H1 (cell line): ENCODE measurements around the gene ZNF683. TPM values are rescaled to one million over a fixed set of nuclear protein-coding genes. Genes with fewer than 3 reads are reported as not detected.

Experiments
- CTCF ChIA-PET: fragments of 300-600 bp; sonication (Branson Sonifier 250); formaldehyde crosslinking; loops from one replicate; lab custom pipeline; 2021; ENCODE audit not compliant: partially characterized antibody; lab: Charles Lee
- POLR2A ChIA-PET: fragments of 300-600 bp; sonication (Branson Sonifier 250); formaldehyde crosslinking; loops from one replicate; lab custom pipeline; 2021; ENCODE audit warnings: inconsistent platforms; ENCODE audit not compliant: partially characterized antibody; lab: Charles Lee
- DNase-seq, 2 experiments: peaks; one replicate each; pipeline versions ENCODE4 v3.0.0 to v3.0.0-alpha.2; 2010 to 2022; ENCODE audit warnings: low spot score in 2 of 2, low read depth in 1 of 2, mixed read lengths in 1 of 2
- FAIRE-seq: peaks from 2 replicates; lab custom pipeline; 2011; peaks lifted over from hg19 to GRCh38; lab: Jason Lieb, UNC
- H2AFZ ChIP-seq: 2 replicates; pipeline ENCODE4 v1.8.1; 2012; ENCODE audit warnings: low read length, inconsistent platforms
- H2AK5ac ChIP-seq: 2 replicates; pipeline ENCODE4 v1.6.1; 2013; ENCODE audit warnings: low read depth, low read length
- H2BK120ac ChIP-seq: replicated peaks from 2 replicates; pipeline ENCODE3; 2013; ENCODE audit warnings: low read depth, low read length, inconsistent platforms
- H2BK12ac ChIP-seq: 2 replicates; pipeline ENCODE4 v1.6.1; 2013; ENCODE audit warnings: low read depth, low read length
- H2BK15ac ChIP-seq: 2 replicates; pipeline ENCODE4 v1.6.1; 2013; ENCODE audit warnings: low read length
- H2BK20ac ChIP-seq: 2 replicates; pipeline ENCODE4 v1.6.1; 2013; ENCODE audit warnings: low read length
- H2BK5ac ChIP-seq: 2 replicates; pipeline ENCODE4 v1.6.1; 2013; ENCODE audit warnings: low read depth, low read length
- H3K14ac ChIP-seq: 2 replicates; pipeline ENCODE4 v1.6.1; 2013; ENCODE audit warnings: inconsistent platforms; ENCODE audit not compliant: insufficient read length
- H3K18ac ChIP-seq: 2 replicates; pipeline ENCODE4 v1.6.1; 2013; ENCODE audit warnings: low read length; ENCODE audit errors: extremely low read depth
- H3K23ac ChIP-seq: 2 replicates; pipeline ENCODE4 v1.6.1; 2013; ENCODE audit warnings: inconsistent platforms; ENCODE audit not compliant: insufficient read length
- H3K23me2 ChIP-seq: 2 replicates; pipeline ENCODE4 v1.6.1; 2013; ENCODE audit warnings: low read depth, low read length
- H3K27ac ChIP-seq: 2 replicates; pipeline ENCODE4 v1.6.1; 2011; ENCODE audit warnings: low read depth, low read length, inconsistent platforms
- H3K27me3 ChIP-seq, 4 experiments: replicated peaks in 1 of 4; 1 replicate in 1 of 4; 2 replicates in 3 of 4; pipeline versions ENCODE4 v1.6.1 to v1.8.1; 2011 to 2013; ENCODE audit warnings: low read length in 3 of 4, mild to moderate bottlenecking in 3 of 4, inconsistent platforms in 2 of 4, mixed read lengths in 2 of 4, moderate library complexity in 1 of 4; ENCODE audit not compliant: control insufficient read depth in 3 of 4, insufficient read depth in 3 of 4; ENCODE audit errors: extremely low read depth in 1 of 4
- H3K36me3 ChIP-seq, 4 experiments: 2 replicates each; pipeline versions ENCODE4 v1.6.1 to v1.8.1; 2011 to 2013; ENCODE audit warnings: mild to moderate bottlenecking in 4 of 4, low read length in 3 of 4, moderate library complexity in 2 of 4, control low read depth in 1 of 4, inconsistent platforms in 1 of 4; ENCODE audit not compliant: insufficient read depth in 4 of 4, control insufficient read depth in 2 of 4
- H3K4ac ChIP-seq: replicated peaks from 2 replicates; pipeline ENCODE3; 2013; ENCODE audit warnings: low read length, low read depth, mixed read lengths, inconsistent platforms; ENCODE audit not compliant: insufficient read length
- H3K4me1 ChIP-seq, 4 experiments: replicated peaks in 1 of 4; 1 replicate in 1 of 4; 2 replicates in 3 of 4; pipeline versions ENCODE4 v1.6.1 to v1.8.1; 2011 to 2013; ENCODE audit warnings: low read length in 3 of 4, inconsistent platforms in 2 of 4, mixed read lengths in 1 of 4; ENCODE audit not compliant: insufficient read depth in 4 of 4, control insufficient read depth in 3 of 4
- H3K4me2 ChIP-seq, 2 experiments: 2 replicates each; pipeline versions ENCODE4 v1.6.1 to v1.8.1; 2011 to 2013; ENCODE audit warnings: low read depth in 2 of 2, low read length in 2 of 2, control low read depth in 1 of 2, inconsistent platforms in 1 of 2, mild to moderate bottlenecking in 1 of 2; ENCODE audit not compliant: insufficient read depth in 1 of 2
- H3K4me3 ChIP-seq, 4 experiments: fragments of 200-600, 300-600 bp in 1 of 4; sonication (generic), shearing (Covaris generic), sonication (Bioruptor Twin) in 1 of 4; 2 replicates each; pipeline versions ENCODE4 v1.5.1 to v1.8.1; 2011 to 2016; ENCODE audit warnings: low read length in 4 of 4, low read depth in 3 of 4, control low read depth in 2 of 4, inconsistent platforms in 2 of 4, mild to moderate bottlenecking in 2 of 4, mixed read lengths in 1 of 4, moderate library complexity in 1 of 4; ENCODE audit not compliant: insufficient read depth in 2 of 4; ENCODE audit errors: extremely low read depth in 1 of 4
- H3K56ac ChIP-seq: replicated peaks from 2 replicates; pipeline ENCODE3; 2013; ENCODE audit warnings: low read depth, mild to moderate bottlenecking, mixed read lengths, low read length, inconsistent platforms; ENCODE audit not compliant: insufficient read length
- H3K79me1 ChIP-seq: 2 replicates; pipeline ENCODE4 v1.6.1; 2013; ENCODE audit warnings: low read depth, low read length, control low read depth
- H3K79me2 ChIP-seq, 2 experiments: 2 replicates each; pipeline versions ENCODE4 v1.6.1 to v1.8.1; 2012 to 2013; ENCODE audit warnings: low read length in 2 of 2, mild to moderate bottlenecking in 2 of 2, inconsistent platforms in 1 of 2; ENCODE audit not compliant: insufficient read depth in 2 of 2, control insufficient read depth in 1 of 2
- H3K9ac ChIP-seq, 4 experiments: replicated peaks in 1 of 4; 1 replicate in 1 of 4; 2 replicates in 3 of 4; pipeline versions ENCODE4 v1.6.1 to v1.8.1; 2011 to 2013; ENCODE audit warnings: low read depth in 3 of 4, low read length in 3 of 4, control low read depth in 2 of 4, mild to moderate bottlenecking in 2 of 4, moderate library complexity in 2 of 4, inconsistent platforms in 1 of 4; ENCODE audit errors: extremely low read depth in 1 of 4
- H3K9me3 ChIP-seq, 2 experiments: 2 replicates each; pipeline versions ENCODE4 v1.6.1 to v1.8.1; 2012 to 2013; ENCODE audit warnings: mild to moderate bottlenecking in 2 of 2, moderate library complexity in 2 of 2, control low read depth in 1 of 2, inconsistent platforms in 1 of 2, low read depth in 1 of 2, low read length in 1 of 2, mixed read lengths in 1 of 2; ENCODE audit not compliant: insufficient read depth in 2 of 2
- H4K20me1 ChIP-seq, 2 experiments: replicated peaks in 1 of 2; 2 replicates each; pipeline versions ENCODE3 to v1.8.1; 2011 to 2013; ENCODE audit warnings: inconsistent platforms in 2 of 2, low read length in 2 of 2, mild to moderate bottlenecking in 1 of 2; ENCODE audit not compliant: insufficient read depth in 2 of 2, control insufficient read depth in 1 of 2
- H4K5ac ChIP-seq: 2 replicates; pipeline ENCODE4 v1.6.1; 2013; ENCODE audit warnings: low read length, low read depth, mixed read lengths, inconsistent platforms; ENCODE audit not compliant: insufficient read length
- H4K8ac ChIP-seq: 2 replicates; pipeline ENCODE4 v1.8.0; 2013; ENCODE audit warnings: mild to moderate bottlenecking, moderate library complexity, low read length, inconsistent platforms; ENCODE audit not compliant: insufficient read depth; ENCODE audit errors: extremely low read depth
- H4K91ac ChIP-seq: replicated peaks from 2 replicates; pipeline ENCODE3; 2013; ENCODE audit warnings: low read length, mixed read lengths, inconsistent platforms; ENCODE audit not compliant: insufficient read length
- FOSL1 ChIP-seq: IDR thresholded peaks from 2 replicates; pipeline ENCODE4 v1.6.1; 2011; ENCODE audit warnings: mild to moderate bottlenecking, low read depth, low read length, moderate library complexity; ENCODE audit not compliant: insufficient read depth
- POLR2AphosphoS5 ChIP-seq: IDR thresholded peaks from 2 replicates; pipeline ENCODE4 v1.6.1; 2011; ENCODE audit warnings: low read depth, low read length
- SP1 ChIP-seq: IDR thresholded peaks from 2 replicates; pipeline ENCODE4 v1.6.1; 2011; ENCODE audit warnings: low read depth, low read length
- WGBS, 2 experiments: shearing (Covaris generic) in 1 of 2; methylation state at CpG; one replicate each; pipeline versions ENCODE4 v1.1.6 to v1.1.7; 2013 to 2015; ENCODE audit warnings: low lambda C conversion rate in 2 of 2, mixed read lengths in 2 of 2, inconsistent platforms in 1 of 2, low coverage in 1 of 2, missing lambda C conversion rate in 1 of 2; ENCODE audit not compliant: insufficient replicate concordance in 2 of 2, insufficient coverage in 1 of 2, insufficient read length in 1 of 2; ENCODE audit errors: extremely low coverage in 1 of 2, missing lambda C conversion rate in 1 of 2; 5-methylcytosine and 5-hydroxymethylcytosine counted together
- polyA plus RNA-seq, 7 experiments: library from polyadenylated mRNA; depleted of rRNA in 3 of 7; stranded (reverse) in 5 of 7; unstranded in 2 of 7; fragments of >200 nt in 5 of 7; fragments of 200-250 nt in 2 of 7; gene quantifications; 1 replicate in 5 of 7; 2 replicates in 1 of 7; 4 replicates in 1 of 7; pipeline versions ENCODE4 v1.2.1 to v1.2.3, GENCODE V29; 2011 to 2013; ENCODE audit warnings: missing spikeins in 2 of 7, mixed read lengths in 2 of 7
- total RNA-seq: library from RNA; stranded (reverse); fragmentation: NEBNext Ultra II Directional; extraction: Animal tissue kit (Norgen Biotek cat#: 25700); gene quantifications from 2 replicates; pipeline ENCODE4 v1.2.1, GENCODE V29; 2021

Gene ZNF683
- total and polyA plus RNA-seq, 2 of the 8 experiments (the other 6 are each of a cell fraction or from before 2014, with no cell fraction given) = not detected

DNA sequence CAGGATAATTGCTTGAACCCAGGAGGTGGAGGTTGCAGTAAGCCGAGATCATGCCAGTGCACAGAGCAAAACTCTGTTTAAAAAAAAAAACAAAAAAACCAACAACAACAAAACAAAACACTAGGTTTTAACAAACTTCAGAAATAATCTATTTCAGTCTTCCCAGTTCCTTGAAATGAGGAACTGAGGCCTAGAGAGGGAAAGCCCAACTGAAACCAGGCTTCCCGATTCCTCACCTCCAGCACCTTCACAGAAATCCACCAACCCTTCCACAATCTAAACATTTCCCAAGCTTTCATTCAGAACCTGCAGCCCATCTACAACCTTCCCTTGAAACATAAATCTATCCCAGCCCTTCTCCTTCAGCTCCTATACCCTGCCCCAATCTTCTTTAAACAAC is 55.4 kb downstream of the ZNF683 start:
- Histone ChIP-seq H3K27me3 (no peaks in the 10 kb centered on the region), H2BK12ac (no peak overlapping the region), H3K4me3 (no peak overlapping the region), H4K8ac (no peak overlapping the region), H3K4me1 (peaks cover 4 to 16% (median 8%) of the 10 kb centered on the region in 4 experiments), H2BK5ac (no peak overlapping the region), H4K91ac (no peak overlapping the region), H3K56ac (no peak overlapping the region), H2BK20ac (no peak overlapping the region), H4K5ac (no peak overlapping the region), H4K20me1 (no peaks in the 10 kb centered on the region), H3K27ac (no peak overlapping the region), H3K79me2 (no peaks in the 10 kb centered on the region), H2AFZ (no peak overlapping the region)
- no peak for DNase-seq
- no peak for TF ChIP-seq POLR2AphosphoS5
- TF ChIP-seq SP1 = no peak
- TF ChIP-seq FOSL1 = no peak
- TF ChIP-seq, all 59 proteins: peak for 0
- no peaks in the 10 kb centered on the region for H3K79me1 ChIP-seq
- no peak overlapping the region for H3K23ac ChIP-seq
- H3K18ac ChIP-seq = no peak overlapping the region
- H3K9me3 ChIP-seq = no peaks in the 10 kb centered on the region
- no peak overlapping the region for H3K4ac ChIP-seq
- no peak overlapping the region for H3K9ac ChIP-seq
- H3K4me2 ChIP-seq = no peak overlapping the region
- POLR2A ChIA-PET = interaction anchor here (0.7 to 5.0 kb wide), 13 partner anchors 10 to 155 kb away, joined by 3 to 29 read pairs (median 9); partner anchors contain the start of genes HMGN2, LIN28A, SH3BGRL3 and UBXN11
- H2AK5ac ChIP-seq = no peak overlapping the region
- H3K14ac ChIP-seq = no peak overlapping the region
- no peak for FAIRE-seq
- CTCF ChIA-PET = interaction anchor here (0.8 to 57.0 kb wide), 8 partner anchors 24 to 127 kb away, joined by 3 to 1530 read pairs (median 4); partner anchors contain the start of genes CATSPER4, CEP85, SH3BGRL3 and UBXN11
- H3K23me2 ChIP-seq = no peaks in the 10 kb centered on the region
- H2BK15ac ChIP-seq = no peak overlapping the region
- H2BK120ac ChIP-seq = no peak overlapping the region
- WGBS, 2 experiments = 90% methylated on average over 2 of the region's 2 CpGs; no CpG with 5 or more reads in 1 of the 2 experiments
- peaks cover 0 to 3% (median 1%) of the 10 kb centered on the region in 4 experiments; a peak in 2 of 8 replicates for H3K36me3 ChIP-seq
